ENCODE results near the gene EME2. TPM values are rescaled to one million over a fixed set of nuclear protein-coding genes. Genes with fewer than 3 reads are reported as not detected.

The EME2 gene
- total and polyA plus RNA-seq, 2 donors (not counting 1 experiment from before 2014, with no cell fraction given) = 2.2 to 8.3 TPM

DNA sequence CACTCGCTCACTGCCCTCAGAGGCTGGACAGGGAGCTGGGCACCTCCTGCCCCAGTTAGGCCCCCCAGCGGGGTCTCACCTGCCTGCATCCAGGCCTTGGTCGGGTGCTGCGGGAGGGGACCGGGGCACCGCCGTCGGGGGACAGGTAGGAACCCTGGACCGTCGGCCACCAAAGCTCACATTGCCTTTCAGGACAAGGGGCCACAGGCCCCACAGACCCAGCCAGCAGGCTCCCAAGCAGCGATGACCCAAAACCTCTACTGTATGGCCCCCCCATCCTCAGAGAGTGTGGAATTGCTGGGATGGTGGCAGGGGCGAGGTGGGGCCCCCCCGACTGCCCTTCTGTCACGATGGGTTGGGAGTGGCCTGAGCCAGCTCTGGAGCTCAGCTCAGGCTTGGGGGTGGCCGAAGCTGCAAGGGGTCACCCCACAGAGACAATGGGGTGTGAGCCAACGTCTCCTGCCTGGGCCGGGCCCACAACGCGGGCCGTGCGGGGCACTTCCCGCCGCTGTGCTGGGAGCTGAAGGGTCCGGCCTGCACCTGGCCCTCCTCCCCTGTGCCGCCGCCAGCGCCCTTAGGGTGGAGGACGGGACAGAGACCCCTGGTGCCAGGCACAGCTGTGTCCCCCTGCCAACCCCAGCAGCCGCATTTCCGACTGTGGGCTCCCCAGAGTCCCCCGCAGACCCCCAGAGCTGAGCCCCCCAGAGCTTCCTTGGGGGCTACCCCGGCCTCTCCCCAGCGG is 20.4 kb downstream of the EME2 start:
- peaks cover 7% of the 10 kb centered on the region for H3K36me3 ChIP-seq (ENCODE audit: control insufficient read depth, insufficient read depth, low read length)
- no peaks in the 10 kb centered on the region for H4K20me1 ChIP-seq (ENCODE audit: control insufficient read depth, extremely low read depth, insufficient read depth, low read length)
- H3K27ac ChIP-seq (ENCODE audit: insufficient read depth, low read length) = no peak overlapping the region
- no peak overlapping the region for H3K9ac ChIP-seq (ENCODE audit: insufficient read depth, low read length)
- H3K9me3 ChIP-seq (ENCODE audit: control insufficient read depth, insufficient read depth, low read depth, low read length) = no peaks in the 10 kb centered on the region
- no peak for TF ChIP-seq EZH2 (IDR thresholded peaks at IDR 0.05; ENCODE audit: low read length, missing control alignments)
- TF ChIP-seq, protein P1, sequence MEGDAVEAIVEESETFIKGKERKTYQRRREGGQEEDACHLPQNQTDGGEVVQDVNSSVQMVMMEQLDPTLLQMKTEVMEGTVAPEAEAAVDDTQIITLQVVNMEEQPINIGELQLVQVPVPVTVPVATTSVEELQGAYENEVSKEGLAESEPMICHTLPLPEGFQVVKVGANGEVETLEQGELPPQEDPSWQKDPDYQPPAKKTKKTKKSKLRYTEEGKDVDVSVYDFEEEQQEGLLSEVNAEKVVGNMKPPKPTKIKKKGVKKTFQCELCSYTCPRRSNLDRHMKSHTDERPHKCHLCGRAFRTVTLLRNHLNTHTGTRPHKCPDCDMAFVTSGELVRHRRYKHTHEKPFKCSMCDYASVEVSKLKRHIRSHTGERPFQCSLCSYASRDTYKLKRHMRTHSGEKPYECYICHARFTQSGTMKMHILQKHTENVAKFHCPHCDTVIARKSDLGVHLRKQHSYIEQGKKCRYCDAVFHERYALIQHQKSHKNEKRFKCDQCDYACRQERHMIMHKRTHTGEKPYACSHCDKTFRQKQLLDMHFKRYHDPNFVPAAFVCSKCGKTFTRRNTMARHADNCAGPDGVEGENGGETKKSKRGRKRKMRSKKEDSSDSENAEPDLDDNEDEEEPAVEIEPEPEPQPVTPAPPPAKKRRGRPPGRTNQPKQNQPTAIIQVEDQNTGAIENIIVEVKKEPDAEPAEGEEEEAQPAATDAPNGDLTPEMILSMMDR (conservative IDR thresholded peaks at IDR 0.05 in 1 of 2, IDR thresholded peaks at IDR 0.05 in 1 of 2; ENCODE audit: low read depth in 1 of 2, low read length in 2 of 2) = no peak
- H3K4me2 ChIP-seq (ENCODE audit: extremely low read depth, insufficient read depth, low read length) = no peak overlapping the region
- no peak overlapping the region for H3K4me3 ChIP-seq (replicated peaks in 1 of 4; ENCODE audit: control extremely low read depth in 1 of 4, insufficient read depth in 1 of 4, low read depth in 3 of 4, low read length in 4 of 4)
- H2AFZ ChIP-seq (ENCODE audit: low read length) = no peak overlapping the region
- no peaks in the 10 kb centered on the region for H3K79me2 ChIP-seq (ENCODE audit: control insufficient read depth, insufficient read depth, low read length)
- H3K27me3 ChIP-seq (ENCODE audit: control insufficient read depth, insufficient read depth, low read length) = no peaks in the 10 kb centered on the region
- DNase-seq (ENCODE audit: low read depth in 2 of 2) = no peak
- H3K4me1 ChIP-seq (ENCODE audit: control insufficient read depth, extremely low read depth, insufficient read depth, low read length) = no peaks in the 10 kb centered on the region

DNA sequence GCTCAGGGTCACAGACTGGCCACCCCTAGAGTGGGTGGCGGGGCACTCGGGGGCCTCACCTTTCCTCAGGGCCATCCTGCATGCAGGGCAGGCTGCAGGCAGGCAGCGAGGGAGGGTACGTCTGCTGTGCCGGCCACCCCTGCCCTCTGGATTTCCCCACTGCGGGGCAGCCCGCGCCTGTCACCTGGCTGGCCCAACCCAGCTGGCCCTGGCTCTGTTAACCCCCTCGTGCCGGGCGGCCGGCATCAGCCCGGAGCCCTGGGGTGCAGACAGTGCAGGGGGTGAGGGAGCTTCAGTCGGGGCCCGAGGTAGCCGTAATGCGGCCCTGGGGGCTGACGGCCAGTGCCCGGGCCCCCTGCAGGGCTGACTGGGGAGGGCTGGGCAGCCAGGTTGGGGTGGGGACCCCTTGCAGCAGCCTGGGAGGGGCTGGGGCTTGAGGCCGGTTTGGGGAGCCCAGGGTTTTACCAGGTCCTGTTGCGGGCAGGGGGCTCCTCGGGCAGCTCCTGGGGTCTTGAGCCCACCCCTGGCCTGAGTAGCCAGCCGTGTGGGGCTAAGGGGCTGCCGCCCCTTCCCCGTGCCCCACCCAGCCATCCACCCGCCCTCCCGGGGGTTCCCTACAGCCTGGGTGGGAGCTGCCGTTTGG is 21.1 kb downstream of the EME2 start, which contains the start of gene IGFALS:
TSS of gene IGFALS (minus strand) at position 128 of the 643 bp plus-strand sequence. CDS start at position 75, 53 bp downstream.
- TF ChIP-seq EZH2 (IDR thresholded peaks at IDR 0.05; ENCODE audit: low read length, missing control alignments) = no peak
- TF ChIP-seq, protein P1 (conservative IDR thresholded peaks at IDR 0.05 in 1 of 2, IDR thresholded peaks at IDR 0.05 in 1 of 2; ENCODE audit: low read depth in 1 of 2, low read length in 2 of 2) = no peak
- Histone ChIP-seq H3K36me3 (ENCODE audit: control insufficient read depth, insufficient read depth, low read length) (peaks cover 5% of the 10 kb centered on the region), H2AFZ (ENCODE audit: low read length) (no peak within 1 kb of the TSS), H3K27me3 (ENCODE audit: control insufficient read depth, insufficient read depth, low read length) (no peaks in the 10 kb centered on the region), H3K9me3 (ENCODE audit: control insufficient read depth, insufficient read depth, low read depth, low read length) (no peaks in the 10 kb centered on the region), H3K27ac (ENCODE audit: insufficient read depth, low read length) (no peak within 1 kb of the TSS), H3K79me2 (ENCODE audit: control insufficient read depth, insufficient read depth, low read length) (no peaks in the 10 kb centered on the region), H3K9ac (ENCODE audit: insufficient read depth, low read length) (no peak within 1 kb of the TSS), H3K4me2 (ENCODE audit: extremely low read depth, insufficient read depth, low read length) (no peak within 1 kb of the TSS), H4K20me1 (ENCODE audit: control insufficient read depth, extremely low read depth, insufficient read depth, low read length) (no peaks in the 10 kb centered on the region), H3K4me3 (replicated peaks in 1 of 4; ENCODE audit: control extremely low read depth in 1 of 4, insufficient read depth in 1 of 4, low read depth in 3 of 4, low read length in 4 of 4) (no peak within 1 kb of the TSS), H3K4me1 (ENCODE audit: control insufficient read depth, extremely low read depth, insufficient read depth, low read length) (no peaks in the 10 kb centered on the region)
- no peak for DNase-seq (ENCODE audit: low read depth in 2 of 2)

DNA sequence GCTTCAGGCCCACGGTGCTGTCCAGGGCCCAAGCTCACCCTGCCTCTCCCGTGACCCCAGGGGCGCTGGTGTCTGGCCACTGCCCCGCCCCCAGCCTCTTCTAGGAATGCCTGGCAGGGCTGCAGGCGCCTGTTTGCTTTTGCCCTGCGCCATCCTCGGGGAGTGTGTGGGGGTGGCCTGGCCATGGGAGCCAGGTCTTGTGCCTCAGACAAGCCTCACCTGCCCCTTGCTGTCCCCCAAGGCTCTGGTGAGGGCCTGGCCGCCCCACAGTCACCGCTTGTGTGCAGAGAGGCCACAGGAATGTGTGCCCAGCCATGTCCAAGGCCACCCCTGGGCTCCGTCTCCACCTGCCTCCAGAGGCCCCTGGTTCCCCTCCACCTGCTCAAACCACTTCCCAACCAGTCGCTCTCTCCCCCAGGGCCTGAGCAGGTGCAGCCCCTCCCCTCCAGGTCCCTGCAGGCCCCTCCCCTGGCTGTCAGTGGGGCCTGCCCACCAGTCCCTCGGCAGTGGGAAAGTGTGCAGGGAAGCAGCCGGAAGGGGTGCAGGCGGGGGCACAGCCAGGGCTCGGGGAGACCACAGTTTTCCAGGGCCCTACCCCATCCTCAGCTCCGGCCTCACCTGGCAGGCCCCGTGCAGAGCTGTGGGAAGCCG is 21.7 kb downstream of the EME2 start:
- peaks cover 5% of the 10 kb centered on the region for H3K36me3 ChIP-seq (ENCODE audit: control insufficient read depth, insufficient read depth, low read length)
- no peak overlapping the region for H3K4me3 ChIP-seq (replicated peaks in 1 of 4; ENCODE audit: control extremely low read depth in 1 of 4, insufficient read depth in 1 of 4, low read depth in 3 of 4, low read length in 4 of 4)
- H3K4me1 ChIP-seq (ENCODE audit: control insufficient read depth, extremely low read depth, insufficient read depth, low read length) = no peaks in the 10 kb centered on the region
- no peak overlapping the region for H3K27ac ChIP-seq (ENCODE audit: insufficient read depth, low read length)
- no peaks in the 10 kb centered on the region for H3K9me3 ChIP-seq (ENCODE audit: control insufficient read depth, insufficient read depth, low read depth, low read length)
- no peak overlapping the region for H2AFZ ChIP-seq (ENCODE audit: low read length)
- no peak for DNase-seq (ENCODE audit: low read depth in 2 of 2)
- no peak for TF ChIP-seq EZH2 (IDR thresholded peaks at IDR 0.05; ENCODE audit: low read length, missing control alignments)
- TF ChIP-seq, protein P1 (conservative IDR thresholded peaks at IDR 0.05 in 1 of 2, IDR thresholded peaks at IDR 0.05 in 1 of 2; ENCODE audit: low read depth in 1 of 2, low read length in 2 of 2) = no peak
- H4K20me1 ChIP-seq (ENCODE audit: control insufficient read depth, extremely low read depth, insufficient read depth, low read length) = no peaks in the 10 kb centered on the region
- H3K9ac ChIP-seq (ENCODE audit: insufficient read depth, low read length) = no peak overlapping the region
- H3K4me2 ChIP-seq (ENCODE audit: extremely low read depth, insufficient read depth, low read length) = no peak overlapping the region
- no peaks in the 10 kb centered on the region for H3K27me3 ChIP-seq (ENCODE audit: control insufficient read depth, insufficient read depth, low read length)
- H3K79me2 ChIP-seq (ENCODE audit: control insufficient read depth, insufficient read depth, low read length) = no peaks in the 10 kb centered on the region
